Ureter (tissue), 1 donor: ENCODE data around the gene SLC38A3. TPM values are rescaled to one million over a fixed set of nuclear protein-coding genes. Genes with fewer than 3 reads are reported as not detected.
A peak's percentile ranks its signal among the peaks of the same experiment; 100 is the strongest.

Experiments
- DNase-seq: peaks from one replicate; pipeline ENCODE4 v3.0.0-alpha.2; 2020; ENCODE audit warnings: low spot score
- total RNA-seq: library from RNA; stranded (reverse); gene quantifications from one replicate; pipeline ENCODE4 v1.2.4, GENCODE V29; 2023
- donor health status: DM: yes; HTN: yes; CAD: no.

Gene SLC38A3
- total RNA-seq, 1 donor from 2014 or later: 0.34 TPM

GRCh38 chr3:50169232-50169832 lies 35.7 kb upstream of the SLC38A3 start:
- DNase-seq: no peak

DNA sequence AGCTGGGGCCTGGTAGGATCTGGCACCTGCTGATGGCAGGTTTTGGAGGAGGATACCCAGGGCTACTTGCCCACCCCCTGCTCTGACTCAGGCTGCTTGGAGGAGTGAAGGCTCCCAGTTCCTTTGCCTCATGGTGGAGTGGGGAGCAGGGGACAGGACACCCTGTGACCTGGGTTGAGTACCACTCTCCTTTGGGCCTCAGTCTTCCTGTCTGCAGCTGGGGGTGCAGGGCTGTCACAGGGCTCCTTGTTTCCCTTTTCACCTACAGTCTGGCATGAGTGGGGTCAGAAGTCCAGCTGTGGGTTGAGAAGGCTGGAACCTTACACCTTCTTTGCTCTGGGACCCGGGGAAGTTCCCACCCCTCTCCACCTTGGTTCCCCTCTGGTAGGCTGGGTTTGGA lies 35.2 kb upstream of the SLC38A3 start:
- DNase-seq: no peak

- no peak for DNase-seq
Observed at GRCh38 chr3:50170689-50171088, 34.4 kb upstream of the SLC38A3 start.

DNA sequence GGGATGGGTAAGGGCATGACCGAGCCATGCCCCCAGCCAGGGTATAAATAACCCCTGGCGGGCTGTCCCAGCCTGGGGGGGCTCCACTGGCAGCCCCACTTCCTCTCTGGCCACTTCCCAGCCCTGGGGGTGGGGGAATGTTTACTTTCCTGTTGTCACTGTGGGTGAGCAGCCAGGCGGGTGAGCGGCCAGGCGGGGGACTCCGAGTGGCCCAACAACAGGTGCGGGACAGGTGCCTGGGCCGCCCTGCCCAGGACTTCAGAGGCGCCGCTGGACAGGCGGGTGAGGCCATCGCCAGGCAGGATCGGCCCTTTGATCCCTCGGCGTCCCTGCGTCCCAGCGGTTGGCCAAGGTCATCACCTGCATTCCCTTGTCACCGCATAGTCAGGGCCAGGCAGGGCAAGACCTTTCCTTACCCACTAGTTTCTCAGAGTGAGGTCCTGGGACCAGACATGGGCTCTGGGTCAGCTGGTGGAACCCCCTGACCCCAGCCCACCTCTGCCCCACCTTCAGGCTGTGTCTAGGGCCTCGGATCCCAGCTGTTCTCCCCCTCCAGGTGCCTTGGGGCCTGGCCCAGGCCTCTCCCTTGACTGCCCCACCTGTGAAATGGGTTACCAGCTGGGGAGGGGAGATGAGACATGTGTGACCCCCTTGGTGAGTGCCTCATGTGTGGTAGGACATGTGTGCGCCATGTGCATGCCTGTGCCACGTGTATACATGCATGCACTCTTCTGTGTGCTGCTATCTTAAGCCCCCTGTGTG lies 33.4 kb upstream of the SLC38A3 start:
- no peak for DNase-seq

- DNase-seq: no peak
Observed at GRCh38 chr3:50172626-50173220, 32.3 kb upstream of the SLC38A3 start.

GRCh38 chr3:50173685-50174516 lies 31.2 kb upstream of the SLC38A3 start:
- no peak for DNase-seq

- DNase-seq: no peak
Observed at GRCh38 chr3:50174517-50174895, 30.6 kb upstream of the SLC38A3 start.

- no peak for DNase-seq
Observed at GRCh38 chr3:50174947-50175524, 30.0 kb upstream of the SLC38A3 start.

- DNase-seq: no peak
Observed at GRCh38 chr3:50177346-50177745, 27.7 kb upstream of the SLC38A3 start.

DNA sequence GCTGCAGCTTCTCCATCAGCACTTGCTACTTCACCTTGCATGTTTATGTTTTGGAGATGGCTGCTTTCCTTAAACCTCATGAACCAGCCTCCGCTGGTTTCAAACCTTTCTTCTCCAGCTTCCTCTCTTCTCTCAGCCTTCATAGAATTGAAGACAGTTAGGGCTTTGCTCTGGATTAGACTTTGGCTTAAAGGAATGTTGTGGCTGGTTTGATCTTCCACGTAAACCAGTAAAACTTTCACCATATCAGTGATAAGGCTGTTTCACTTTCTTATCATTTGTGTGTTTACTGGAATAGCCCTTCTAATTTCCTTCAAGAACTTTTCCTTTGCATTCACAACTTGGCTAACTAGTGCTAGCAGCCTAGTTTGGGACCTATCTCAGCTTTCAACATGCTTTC lies 25.4 kb upstream of the SLC38A3 start:
- DNase-seq: no peak

DNA sequence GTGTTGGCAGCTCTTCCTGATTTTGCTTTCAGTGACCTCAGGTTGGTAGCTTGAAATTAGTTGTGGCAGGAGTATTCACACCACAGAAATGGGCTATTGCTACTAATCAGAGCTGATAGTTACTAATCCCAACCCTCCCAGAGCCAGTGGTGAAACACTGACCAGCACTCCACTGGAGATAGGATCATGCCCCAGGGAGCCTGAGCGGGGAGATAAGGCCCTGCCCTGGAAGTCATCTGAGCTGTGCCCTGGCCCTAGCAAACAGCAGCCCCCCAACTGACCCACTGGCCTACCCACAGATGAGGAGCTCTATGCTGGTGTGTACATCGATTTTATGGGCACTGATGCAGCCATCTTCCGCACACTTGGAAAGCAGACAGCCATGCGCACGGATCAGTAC lies 23.1 kb upstream of the SLC38A3 start:
- no peak for DNase-seq

GRCh38 chr3:50182533-50183099 lies 22.5 kb upstream of the SLC38A3 start:
- DNase-seq: no peak

DNA sequence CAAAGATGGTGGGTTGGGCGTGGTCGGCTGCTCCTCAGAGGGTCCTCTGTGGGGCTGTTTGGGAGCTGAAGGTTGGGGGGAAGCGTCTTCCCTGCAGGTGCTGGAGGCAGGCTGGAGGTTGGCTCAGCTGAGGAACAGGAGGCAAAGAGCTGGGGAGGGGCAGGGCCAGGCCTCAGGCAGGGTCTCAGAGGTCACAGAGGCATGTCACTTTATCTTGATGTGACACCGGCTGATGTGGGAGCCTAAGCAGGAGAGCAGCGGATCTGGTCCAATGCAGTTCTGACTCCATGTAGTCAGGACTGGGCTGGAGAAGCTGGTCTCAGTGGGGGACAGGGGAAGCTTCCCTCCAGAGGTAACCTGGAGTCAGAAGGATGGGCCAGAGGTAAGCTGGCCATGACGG lies 21.3 kb upstream of the SLC38A3 start:
- no peak for DNase-seq

- no peak for DNase-seq
Observed at GRCh38 chr3:50184242-50184978, 20.7 kb upstream of the SLC38A3 start.

- no peak for DNase-seq
Observed at GRCh38 chr3:50185230-50185629, 19.8 kb upstream of the SLC38A3 start.

GRCh38 chr3:50186096-50186495 lies 19.0 kb upstream of the SLC38A3 start:
- DNase-seq: no peak

DNA sequence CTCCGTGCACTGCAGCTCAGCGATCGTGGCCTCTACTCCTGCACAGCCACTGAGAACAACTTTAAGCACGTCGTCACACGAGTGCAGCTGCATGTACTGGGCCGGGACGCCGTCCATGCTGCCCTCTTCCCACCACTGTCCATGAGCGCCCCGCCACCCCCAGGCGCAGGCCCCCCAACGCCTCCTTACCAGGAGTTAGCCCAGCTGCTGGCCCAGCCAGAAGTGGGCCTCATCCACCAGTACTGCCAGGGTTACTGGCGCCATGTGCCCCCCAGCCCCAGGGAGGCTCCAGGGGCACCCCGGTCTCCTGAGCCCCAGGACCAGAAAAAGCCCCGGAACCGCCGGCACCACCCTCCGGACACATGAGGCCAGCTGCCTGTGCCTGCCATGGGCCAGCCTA lies 17.3 kb upstream of the SLC38A3 start:
- DNase-seq: no peak

DNA sequence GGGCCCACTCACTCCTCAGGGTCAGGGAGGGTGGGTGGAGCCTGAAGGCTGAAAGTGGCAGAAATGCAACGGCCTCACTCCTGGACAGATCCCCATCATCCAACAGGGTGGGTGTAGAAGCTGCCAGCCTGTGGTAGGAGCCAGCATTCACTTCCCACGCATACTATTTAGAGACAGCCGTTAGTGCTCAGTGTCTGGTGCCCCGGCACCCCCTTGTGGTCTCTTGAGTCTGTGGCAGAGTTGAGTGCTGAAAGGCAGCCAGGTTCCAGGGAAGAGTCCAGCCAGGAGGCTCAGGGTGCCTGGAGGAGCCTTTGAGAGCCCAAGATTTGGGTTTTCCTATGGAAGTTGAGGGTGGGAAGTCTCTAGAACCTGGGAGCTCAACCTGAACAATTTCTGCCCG lies 15.8 kb upstream of the SLC38A3 start:
- DNase-seq: peak; percentile 78

DNA sequence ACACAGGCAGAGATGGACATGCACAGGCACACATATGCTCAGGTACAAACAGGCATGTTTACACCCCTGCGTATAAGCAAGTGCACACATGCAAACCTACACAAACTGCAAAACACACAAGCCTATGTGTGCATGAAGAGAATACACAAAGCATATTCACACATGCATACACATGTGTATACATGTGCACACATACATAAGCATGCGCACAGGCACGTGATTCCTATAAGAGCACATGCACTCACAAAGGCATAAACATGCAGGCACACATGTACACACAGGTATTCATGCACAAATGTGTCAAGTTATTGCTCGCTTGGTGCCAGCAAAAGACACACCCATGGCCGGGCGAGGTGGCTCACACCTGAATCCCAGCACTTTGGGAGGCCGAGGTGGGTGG lies 15.1 kb upstream of the SLC38A3 start:
- no peak for DNase-seq

GRCh38 chr3:50190936-50191660 lies 14.0 kb upstream of the SLC38A3 start, which contains the start of gene GNAT1:
Gene GNAT1 (plus strand): TSS chr3:50191610. CDS start chr3:50191726, 116 bp downstream.
- no peak for DNase-seq
